GM10266 (cell line): Measurements from ENCODE around the gene DSG2.

Experiments used
- DNase-seq: peaks from one replicate; pipeline ENCODE4 v3.0.0; 2012; ENCODE audit errors: extremely low spot score
- TF ChIP-seq, protein P1 (sequence below): IDR thresholded peaks from 2 replicates; pipeline ENCODE4 v1.5.1; 2012; ENCODE audit warnings: mild to moderate bottlenecking, low read depth; ENCODE audit not compliant: control insufficient read depth, insufficient read depth; ENCODE audit errors: missing control alignments

DSG2 gene

DNA sequence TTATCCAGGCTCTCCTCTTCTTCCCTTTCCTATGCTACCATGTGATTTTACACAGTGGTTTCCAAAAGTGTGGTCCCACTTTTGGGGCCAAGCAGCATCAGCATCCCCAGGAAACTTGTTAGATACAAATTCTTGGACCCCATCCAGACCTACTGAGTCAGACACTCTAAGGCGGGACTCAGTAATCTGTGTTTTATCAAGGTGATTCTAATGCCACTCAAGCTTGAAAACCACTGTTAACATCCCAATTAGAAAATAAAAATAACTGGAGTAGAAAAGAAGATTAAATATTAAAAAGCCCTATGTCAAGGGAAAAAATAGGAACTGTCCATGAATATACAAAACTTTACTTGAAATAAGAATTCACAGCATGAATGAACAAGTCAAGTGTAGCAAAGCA, 10.8 kb downstream of the DSG2 start:
- TF ChIP-seq, protein P1, sequence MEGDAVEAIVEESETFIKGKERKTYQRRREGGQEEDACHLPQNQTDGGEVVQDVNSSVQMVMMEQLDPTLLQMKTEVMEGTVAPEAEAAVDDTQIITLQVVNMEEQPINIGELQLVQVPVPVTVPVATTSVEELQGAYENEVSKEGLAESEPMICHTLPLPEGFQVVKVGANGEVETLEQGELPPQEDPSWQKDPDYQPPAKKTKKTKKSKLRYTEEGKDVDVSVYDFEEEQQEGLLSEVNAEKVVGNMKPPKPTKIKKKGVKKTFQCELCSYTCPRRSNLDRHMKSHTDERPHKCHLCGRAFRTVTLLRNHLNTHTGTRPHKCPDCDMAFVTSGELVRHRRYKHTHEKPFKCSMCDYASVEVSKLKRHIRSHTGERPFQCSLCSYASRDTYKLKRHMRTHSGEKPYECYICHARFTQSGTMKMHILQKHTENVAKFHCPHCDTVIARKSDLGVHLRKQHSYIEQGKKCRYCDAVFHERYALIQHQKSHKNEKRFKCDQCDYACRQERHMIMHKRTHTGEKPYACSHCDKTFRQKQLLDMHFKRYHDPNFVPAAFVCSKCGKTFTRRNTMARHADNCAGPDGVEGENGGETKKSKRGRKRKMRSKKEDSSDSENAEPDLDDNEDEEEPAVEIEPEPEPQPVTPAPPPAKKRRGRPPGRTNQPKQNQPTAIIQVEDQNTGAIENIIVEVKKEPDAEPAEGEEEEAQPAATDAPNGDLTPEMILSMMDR = no peak
- no peak for DNase-seq

DNA sequence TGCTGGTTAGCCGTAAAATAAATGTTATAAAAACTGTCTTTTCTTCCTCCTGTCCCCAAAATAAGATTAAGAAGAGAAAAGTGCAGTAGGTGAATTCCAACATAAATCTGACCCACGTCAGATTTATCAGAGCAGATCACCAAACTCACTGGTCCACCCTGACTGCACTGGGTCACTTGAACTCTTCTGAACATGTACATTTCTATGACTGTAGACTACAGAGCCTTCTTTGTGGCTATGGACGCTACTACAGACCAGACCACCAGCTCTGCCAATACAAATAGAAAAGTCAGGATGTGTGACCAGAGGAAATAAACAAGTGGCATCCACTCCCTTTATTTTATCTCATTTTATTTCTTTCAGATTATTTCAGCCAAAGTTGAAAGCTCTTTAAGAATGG, 11.6 kb downstream of the DSG2 start:
- TF ChIP-seq, protein P1 = no peak
- no peak for DNase-seq

DNA sequence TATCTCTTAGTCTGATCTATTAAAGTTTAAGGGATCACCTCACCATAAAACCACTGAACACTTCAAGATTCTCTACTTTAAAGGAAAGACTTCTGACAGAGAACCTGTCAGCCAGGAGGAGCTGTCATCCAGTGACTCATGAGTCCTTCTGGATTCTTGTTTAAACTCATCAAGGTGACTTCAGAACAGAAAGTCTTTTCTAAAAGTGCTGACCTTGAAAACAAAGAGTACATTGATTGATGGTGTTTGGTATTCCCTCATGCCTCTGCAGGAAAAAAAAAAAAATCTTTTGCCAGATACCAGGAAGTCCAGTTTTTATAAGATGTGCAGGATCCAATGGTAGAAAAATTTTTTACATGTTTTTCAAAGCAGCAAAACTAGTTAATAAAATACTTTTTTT, 12.3 kb downstream of the DSG2 start:
- TF ChIP-seq, protein P1 = no peak
- no peak for DNase-seq

DNA sequence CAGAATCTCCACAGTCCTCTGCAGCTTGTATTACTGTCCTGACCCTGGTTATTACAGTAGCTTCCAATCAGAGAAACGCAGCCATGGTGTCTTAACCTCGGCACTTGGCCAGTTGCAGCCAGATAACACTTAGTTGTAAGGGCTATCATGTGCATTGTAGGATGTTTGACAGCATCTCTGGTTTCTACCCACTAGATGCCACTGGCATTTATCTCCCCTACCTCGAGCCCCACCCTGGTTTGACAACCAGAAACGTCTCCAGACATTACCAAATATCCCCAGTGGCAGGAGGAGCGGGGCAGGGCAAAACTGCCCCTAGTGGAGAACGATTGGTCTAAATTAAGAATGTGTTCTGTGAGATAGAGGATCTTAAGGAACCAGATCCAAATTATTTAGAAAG, 13.1 kb downstream of the DSG2 start:
- DNase-seq = no peak
- TF ChIP-seq, protein P1 = no peak

DNA sequence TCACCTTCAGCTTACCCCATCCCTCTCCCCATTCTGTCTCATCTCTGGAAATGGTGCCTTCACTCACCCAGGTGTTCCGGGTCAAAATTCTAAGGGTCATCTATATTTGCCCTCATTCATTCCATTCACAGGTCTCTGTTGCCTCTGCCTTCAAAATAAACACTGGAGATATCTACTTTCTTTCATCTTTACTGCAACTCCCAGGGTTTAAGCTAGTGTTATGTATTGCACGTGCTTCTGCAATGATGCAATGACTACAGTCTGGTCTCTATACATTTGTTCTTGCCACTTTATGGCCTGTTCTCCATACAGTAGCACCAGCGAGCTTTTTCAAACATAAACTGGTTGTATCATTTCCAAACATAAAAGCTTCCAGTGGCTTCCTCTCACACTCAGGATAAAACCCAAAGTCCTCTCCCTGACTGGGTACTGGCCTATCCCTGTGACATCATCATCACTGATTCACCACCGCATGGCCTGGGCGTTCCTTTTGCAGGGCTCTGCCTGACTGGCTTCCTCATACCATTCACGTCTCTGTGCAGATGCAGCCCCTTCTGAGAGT, 14.3 kb downstream of the DSG2 start:
- TF ChIP-seq, protein P1 = no peak
- no peak for DNase-seq

DNA sequence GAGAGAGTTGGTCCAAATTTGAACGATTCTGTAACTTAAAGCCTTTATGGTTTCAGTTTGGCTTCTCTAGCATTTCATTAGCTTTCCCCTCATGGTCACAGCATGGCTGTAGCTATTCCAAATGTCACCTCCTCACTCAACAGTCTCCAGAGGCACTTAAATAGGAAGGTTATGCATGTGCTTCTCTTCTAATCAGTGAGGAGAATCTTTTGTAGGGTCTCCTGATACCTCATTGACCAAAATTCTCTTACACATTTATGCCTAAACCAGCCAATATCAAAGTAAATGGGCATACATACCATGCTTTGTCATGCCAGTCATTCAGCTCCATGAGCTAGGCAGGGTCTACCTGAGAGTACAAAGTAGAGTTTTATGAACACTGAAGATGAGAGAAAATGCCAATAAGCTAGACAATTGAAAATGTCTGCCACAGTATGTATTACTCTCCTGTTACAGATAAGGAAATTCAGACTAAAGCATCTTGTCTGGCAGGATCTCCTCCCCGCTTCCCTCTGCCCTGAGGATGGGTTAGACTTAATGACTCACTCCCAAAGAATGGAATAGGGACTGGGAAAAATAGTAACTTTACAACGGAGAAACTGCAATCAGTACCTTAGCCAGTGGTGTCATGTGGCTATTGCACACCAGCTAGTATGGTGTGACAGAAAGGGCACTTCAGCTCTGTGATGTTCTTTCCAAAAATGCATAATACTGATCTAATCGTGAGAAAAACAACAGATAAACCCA, 15.4 kb downstream of the DSG2 start:
- DNase-seq = no peak

DNA sequence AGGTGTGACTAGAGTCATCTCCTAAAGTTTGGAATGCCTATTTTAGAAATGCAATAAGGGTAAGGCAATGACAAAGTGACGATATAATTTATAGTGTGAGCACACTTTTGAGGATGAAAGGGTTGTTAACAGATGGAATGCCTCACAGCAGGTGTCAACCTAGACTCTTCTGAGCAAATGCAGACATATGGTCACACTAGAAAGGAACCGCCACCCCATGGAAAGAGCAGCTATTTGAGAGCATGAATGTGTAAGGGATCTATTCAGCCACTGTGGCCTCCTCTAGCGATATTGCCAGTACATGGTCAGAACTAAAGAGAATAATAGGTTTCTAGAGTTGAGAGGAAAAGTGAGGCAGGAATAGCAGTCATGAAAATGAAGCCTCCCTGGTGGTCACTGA, 18.5 kb downstream of the DSG2 start:
- DNase-seq = no peak
- TF ChIP-seq, protein P1 = no peak

More for the DNA sequence above, 15.4 kb downstream of the DSG2 start:
- TF ChIP-seq, protein P1 = no peak
